Upper lobe of left lung (tissue), 6 donors: Measurements from ENCODE around the gene BGN. TPM values are rescaled to one million over a fixed set of nuclear protein-coding genes. Genes with fewer than 3 reads are reported as not detected.
A peak's percentile ranks its signal among the peaks of the same experiment; 100 is the strongest.

Experiments used
- ATAC-seq, 2 donors: fragments of 200-7000 bp; cut with Tn5 transposase; one replicate each; pipeline ENCODE4 v1.9.1; 2022; ENCODE audit warnings: mild to moderate bottlenecking in 2 of 2, moderate library complexity in 2 of 2; ENCODE audit not compliant: low FRiP score in 2 of 2
- DNase-seq, 2 donors: peaks; one replicate each; pipeline ENCODE4 v3.0.0-alpha.2; 2019 to 2020
- H3K27ac ChIP-seq, 4 donors: fragments of 200-600 bp; sonication (generic); one replicate each; pipeline ENCODE4 v1.5.1; 2016 to 2019
- H3K27me3 ChIP-seq, 4 donors: fragments of 200-600 bp; sonication (generic); one replicate each; pipeline ENCODE4 v1.5.1; 2017 to 2019
- H3K36me3 ChIP-seq, 4 donors: fragments of 200-600 bp; sonication (generic); one replicate each; pipeline ENCODE4 v1.5.1; 2016 to 2019
- H3K4me1 ChIP-seq, 4 donors: fragments of 200-600 bp; sonication (generic); one replicate each; pipeline ENCODE4 v1.5.1; 2018 to 2019
- H3K4me3 ChIP-seq, 4 donors: fragments of 200-600 bp; sonication (generic); one replicate each; pipeline ENCODE4 v1.5.1; 2017 to 2019; ENCODE audit warnings: mild to moderate bottlenecking in 2 of 4, moderate library complexity in 1 of 4
- H3K9me3 ChIP-seq, 4 donors: fragments of 200-600 bp; sonication (generic); one replicate each; pipeline ENCODE4 v1.5.1; 2018 to 2019
- EP300 ChIP-seq, 4 donors: sonication (generic); formaldehyde crosslinking; IDR thresholded peaks; one replicate each; pipeline ENCODE4 v1.5.1; 2017; ENCODE audit warnings: antibody characterized with exemption in 4 of 4, control low read depth in 2 of 4
- POLR2A ChIP-seq, 4 donors: fragments of 450-650 bp; IDR thresholded peaks; one replicate each; pipeline ENCODE4 v1.5.1; 2016 to 2017; ENCODE audit warnings: antibody characterized with exemption in 4 of 4, mild to moderate bottlenecking in 2 of 4
- POLR2AphosphoS5 ChIP-seq, 2 donors: sonication (generic); formaldehyde crosslinking; IDR thresholded peaks; one replicate each; pipeline ENCODE4 v1.5.1; 2017; ENCODE audit warnings: antibody characterized with exemption in 2 of 2
- WGBS, 2 donors: methylation state at CpG; one replicate each; pipeline ENCODE4 v1.1.5; 2017 to 2018; 5-methylcytosine and 5-hydroxymethylcytosine counted together
- total RNA-seq, 6 donors: library from RNA; depleted of rRNA in 4 of 6; stranded (reverse); fragments of >200 nt in 4 of 6; gene quantifications; one replicate each; pipeline versions ENCODE4 v1.1.0 to v1.2.1, GENCODE V29; 2016 to 2021
- TF ChIP-seq, protein P1 (sequence below), 6 experiments: fragments of 450-650 bp in 4 of 6; fragments of 200-600 bp in 2 of 6; sonication (generic) in 2 of 6; IDR thresholded peaks; one replicate each; pipeline ENCODE4 v1.5.1; 2016 to 2019; ENCODE audit warnings: antibody characterized with exemption in 6 of 6
- donor health status: DM: no; HTN: no; CAD: no; lungs with moderate emphysema.
- donor health status: DM: no; HTN: yes; CAD: no; lungs with severe emphysema.

Gene BGN
- total RNA-seq, 6 donors from 2014 or later: 13.0 to 251 (median 86.3) TPM

GRCh38 chrX:153504445-153505016, 9.8 kb downstream of the BGN start:
- Histone ChIP-seq H3K4me3 (no peak overlapping the region), H3K27me3 (no peaks in the 10 kb centered on the region), H3K27ac (no peak overlapping the region), H3K9me3 (no peaks in the 10 kb centered on the region), H3K4me1 (peaks cover 0 to 5% (median 0%) of the 10 kb centered on the region in 4 donors), H3K36me3 (no peaks in the 10 kb centered on the region)
- WGBS, 2 donors: 82% methylated on average over 16 of the region's 26 CpGs; no CpG with 5 or more reads in 1 of the 2 donors
- TF ChIP-seq, protein P1, sequence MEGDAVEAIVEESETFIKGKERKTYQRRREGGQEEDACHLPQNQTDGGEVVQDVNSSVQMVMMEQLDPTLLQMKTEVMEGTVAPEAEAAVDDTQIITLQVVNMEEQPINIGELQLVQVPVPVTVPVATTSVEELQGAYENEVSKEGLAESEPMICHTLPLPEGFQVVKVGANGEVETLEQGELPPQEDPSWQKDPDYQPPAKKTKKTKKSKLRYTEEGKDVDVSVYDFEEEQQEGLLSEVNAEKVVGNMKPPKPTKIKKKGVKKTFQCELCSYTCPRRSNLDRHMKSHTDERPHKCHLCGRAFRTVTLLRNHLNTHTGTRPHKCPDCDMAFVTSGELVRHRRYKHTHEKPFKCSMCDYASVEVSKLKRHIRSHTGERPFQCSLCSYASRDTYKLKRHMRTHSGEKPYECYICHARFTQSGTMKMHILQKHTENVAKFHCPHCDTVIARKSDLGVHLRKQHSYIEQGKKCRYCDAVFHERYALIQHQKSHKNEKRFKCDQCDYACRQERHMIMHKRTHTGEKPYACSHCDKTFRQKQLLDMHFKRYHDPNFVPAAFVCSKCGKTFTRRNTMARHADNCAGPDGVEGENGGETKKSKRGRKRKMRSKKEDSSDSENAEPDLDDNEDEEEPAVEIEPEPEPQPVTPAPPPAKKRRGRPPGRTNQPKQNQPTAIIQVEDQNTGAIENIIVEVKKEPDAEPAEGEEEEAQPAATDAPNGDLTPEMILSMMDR (IDR thresholded peaks at IDR 0.05): no peak
- TF ChIP-seq POLR2AphosphoS5 (IDR thresholded peaks at IDR 0.05) (no peak), EP300 (IDR thresholded peaks at IDR 0.05) (no peak), POLR2A (IDR thresholded peaks at IDR 0.05) (no peak)
- ATAC-seq: no peak
- DNase-seq: peak in 1 of 2 donors; percentile 40

GRCh38 chrX:153505361-153505760, 10.6 kb downstream of the BGN start:
- WGBS, 2 donors: 80% methylated on average over 18 of the region's 18 CpGs; no CpG with 5 or more reads in 1 of the 2 donors
- peak in 1 of 2 donors; percentile 19 for DNase-seq
- peaks cover 0 to 5% (median 0%) of the 10 kb centered on the region in 4 donors for H3K4me1 ChIP-seq
- H3K27ac ChIP-seq: no peak overlapping the region
- no peak overlapping the region for H3K4me3 ChIP-seq
- H3K9me3 ChIP-seq: no peaks in the 10 kb centered on the region
- H3K36me3 ChIP-seq: no peaks in the 10 kb centered on the region
- no peaks in the 10 kb centered on the region for H3K27me3 ChIP-seq
- no peak for ATAC-seq
- TF ChIP-seq POLR2A (IDR thresholded peaks at IDR 0.05) (no peak), EP300 (IDR thresholded peaks at IDR 0.05) (no peak), POLR2AphosphoS5 (IDR thresholded peaks at IDR 0.05) (no peak)
- TF ChIP-seq, protein P1 (IDR thresholded peaks at IDR 0.05): no peak

DNA sequence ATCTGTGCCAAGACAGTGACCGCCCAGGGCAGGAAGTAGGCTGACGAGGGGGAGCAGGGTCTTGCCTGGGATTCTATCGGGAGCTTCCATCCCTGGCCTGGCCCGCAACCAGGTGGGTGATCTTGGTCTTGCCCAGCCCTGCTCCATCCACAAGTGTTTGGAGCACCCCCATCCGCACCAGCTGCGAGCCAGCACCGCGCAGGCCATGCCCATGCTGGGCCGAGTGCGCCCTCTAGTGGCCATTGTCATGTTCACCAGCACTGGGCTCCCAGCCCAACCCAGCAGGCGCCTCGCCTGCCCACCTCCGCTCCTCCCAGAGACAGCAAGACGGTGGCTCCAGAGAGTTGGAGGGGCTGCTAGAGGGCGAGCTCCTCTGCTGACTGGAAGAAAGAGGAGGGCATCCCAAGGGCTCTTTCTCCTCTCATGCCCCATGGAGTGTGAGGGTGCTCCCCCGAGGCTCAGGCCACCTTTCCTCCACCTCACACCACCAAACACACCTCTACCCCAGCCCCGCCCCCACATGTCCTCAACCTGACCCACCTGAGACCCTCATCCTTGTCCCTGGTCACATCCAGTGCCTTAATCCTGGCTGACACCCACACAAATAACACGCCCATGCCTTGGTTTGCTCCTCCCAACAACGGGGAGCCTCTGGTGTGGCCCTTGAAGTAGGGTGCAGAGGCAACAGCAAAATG, 12.9 kb downstream of the BGN start:
- no peak overlapping the region for H3K27ac ChIP-seq
- ATAC-seq (peak; percentile 79 to 94), DNase-seq (peak; percentile 81 to 92)
- WGBS, 2 donors: 36 to 100% methylated on average over 1 to 18 of the region's 19 CpGs
- no peaks in the 10 kb centered on the region for H3K9me3 ChIP-seq
- TF ChIP-seq, protein P1 (IDR thresholded peaks at IDR 0.05): peak; percentile 79 to 94 (median 92)
- no peak for TF ChIP-seq EP300 (IDR thresholded peaks at IDR 0.05)
- no peaks in the 10 kb centered on the region for H3K36me3 ChIP-seq
- H3K4me1 ChIP-seq: peaks cover 0 to 5% (median 0%) of the 10 kb centered on the region in 4 donors
- no peak overlapping the region for H3K4me3 ChIP-seq
- no peaks in the 10 kb centered on the region for H3K27me3 ChIP-seq

- Histone ChIP-seq H3K9me3 (no peaks in the 10 kb centered on the region), H3K36me3 (no peaks in the 10 kb centered on the region), H3K27me3 (no peaks in the 10 kb centered on the region), H3K27ac (no peak overlapping the region), H3K4me1 (peaks cover 0 to 5% (median 0%) of the 10 kb centered on the region in 4 donors), H3K4me3 (no peak overlapping the region)
- ATAC-seq (no peak), DNase-seq (no peak)
- TF ChIP-seq EP300 (IDR thresholded peaks at IDR 0.05) (no peak), POLR2A (IDR thresholded peaks at IDR 0.05) (no peak), POLR2AphosphoS5 (IDR thresholded peaks at IDR 0.05) (no peak)
- TF ChIP-seq, protein P1 (IDR thresholded peaks at IDR 0.05): no peak
- 88% methylated on average over 11 of the region's 14 CpGs; no CpG with 5 or more reads in 1 of the 2 donors for WGBS, 2 donors
Observed at GRCh38 chrX:153509592-153509991, 14.8 kb downstream of the BGN start.
